ENCODE data around the gene SDR42E2. TPM values are rescaled to one million over a fixed set of nuclear protein-coding genes. Genes with fewer than 3 reads are reported as not detected.

Gene SDR42E2
- total and polyA plus RNA-seq, 2 donors (not counting 1 experiment from before 2014, with no cell fraction given), result 0.12 to 0.62 TPM

DNA sequence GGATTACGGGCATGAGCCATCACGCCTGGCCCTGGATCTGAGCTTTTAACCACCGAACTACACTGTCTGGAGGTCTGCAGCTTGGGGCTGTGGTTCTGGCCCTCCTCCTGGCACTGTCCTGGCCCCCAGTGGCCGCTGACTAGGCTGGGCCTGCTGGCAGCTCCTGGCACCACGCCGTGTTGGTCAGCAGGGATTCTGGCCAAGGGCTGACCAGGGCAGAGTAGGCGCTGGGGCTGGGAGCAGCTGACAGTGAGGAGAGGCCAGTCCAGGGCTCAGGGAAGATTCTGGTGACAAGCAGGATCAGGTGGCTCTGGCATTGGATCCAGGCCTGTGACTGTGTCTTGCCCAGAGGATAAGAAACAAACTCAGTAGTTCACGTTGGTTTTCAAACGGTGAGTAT, 58.4 kb downstream of the SDR42E2 start:
- Histone ChIP-seq H3K27ac (ENCODE audit: low read length in 2 of 2) (no peak overlapping the region), H3K36me3 (replicated peaks in 1 of 2; ENCODE audit: control extremely low read depth in 1 of 2, control insufficient read depth in 1 of 2, extremely low read depth in 1 of 2, insufficient read depth in 2 of 2, low read length in 1 of 2) (no peaks in the 10 kb centered on the region), H3K4me1 (ENCODE audit: control insufficient read depth in 2 of 2, insufficient read depth in 2 of 2, low read length in 2 of 2) (peaks cover 21 to 34% of the 10 kb centered on the region in 2 donors), H2AFZ (ENCODE audit: insufficient read depth, low read depth, low read length, poor library complexity, severe bottlenecking) (no peak overlapping the region), H3K27me3 (replicated peaks in 1 of 4; ENCODE audit: control extremely low read depth in 1 of 4, control insufficient read depth in 3 of 4, insufficient read depth in 4 of 4, low read length in 3 of 4) (no peaks in the 10 kb centered on the region), H4K20me1 (ENCODE audit: control insufficient read depth, insufficient read depth, low read length, poor library complexity, severe bottlenecking) (no peaks in the 10 kb centered on the region), H3K9me3 (ENCODE audit: control extremely low read depth in 1 of 3, control insufficient read depth in 2 of 3, insufficient read depth in 1 of 3, low read length in 2 of 3) (no peaks in the 10 kb centered on the region), H3K4me2 (replicated peaks; ENCODE audit: low read depth, low read length, poor library complexity, severe bottlenecking) (no peak overlapping the region), H3K9ac (ENCODE audit: low read length) (no peak overlapping the region), H3K4me3 (ENCODE audit: control extremely low read depth in 1 of 5, extremely low read depth in 1 of 5, insufficient read depth in 1 of 5, low read depth in 2 of 5, low read length in 4 of 5) (no peak overlapping the region), H3K79me2 (ENCODE audit: control insufficient read depth, insufficient read depth, low read length) (peaks cover 24% of the 10 kb centered on the region)
- Mint-ChIP-seq H3K9me3 (ENCODE audit: insufficient read depth) (peaks cover 2% of the 10 kb centered on the region), H3K4me1 (peaks cover 25% of the 10 kb centered on the region), H3K4me3 (no peak overlapping the region), H3K27ac (peak overlapping the region; percentile 2), H3K27me3 (no peaks in the 10 kb centered on the region)
- DNase-seq (no peak), ATAC-seq (ENCODE audit: low read depth) (no peak)
- POLR2A ChIA-PET, result no interaction called here
- intact Hi-C loops (cut with micrococcal nuclease), result no loop called here
- TF ChIP-seq, protein P1, sequence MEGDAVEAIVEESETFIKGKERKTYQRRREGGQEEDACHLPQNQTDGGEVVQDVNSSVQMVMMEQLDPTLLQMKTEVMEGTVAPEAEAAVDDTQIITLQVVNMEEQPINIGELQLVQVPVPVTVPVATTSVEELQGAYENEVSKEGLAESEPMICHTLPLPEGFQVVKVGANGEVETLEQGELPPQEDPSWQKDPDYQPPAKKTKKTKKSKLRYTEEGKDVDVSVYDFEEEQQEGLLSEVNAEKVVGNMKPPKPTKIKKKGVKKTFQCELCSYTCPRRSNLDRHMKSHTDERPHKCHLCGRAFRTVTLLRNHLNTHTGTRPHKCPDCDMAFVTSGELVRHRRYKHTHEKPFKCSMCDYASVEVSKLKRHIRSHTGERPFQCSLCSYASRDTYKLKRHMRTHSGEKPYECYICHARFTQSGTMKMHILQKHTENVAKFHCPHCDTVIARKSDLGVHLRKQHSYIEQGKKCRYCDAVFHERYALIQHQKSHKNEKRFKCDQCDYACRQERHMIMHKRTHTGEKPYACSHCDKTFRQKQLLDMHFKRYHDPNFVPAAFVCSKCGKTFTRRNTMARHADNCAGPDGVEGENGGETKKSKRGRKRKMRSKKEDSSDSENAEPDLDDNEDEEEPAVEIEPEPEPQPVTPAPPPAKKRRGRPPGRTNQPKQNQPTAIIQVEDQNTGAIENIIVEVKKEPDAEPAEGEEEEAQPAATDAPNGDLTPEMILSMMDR (IDR thresholded peaks at IDR 0.05), result no peak
- no peak for TF ChIP-seq EZH2 (IDR thresholded peaks at IDR 0.05; ENCODE audit: borderline replicate concordance, insufficient read depth, low read depth, low read length, poor library complexity, severe bottlenecking)
- CTCF ChIA-PET, result no interaction called here
- WGBS (ENCODE audit: insufficient coverage), result 96% methylated on average over 9 of the region's 9 CpGs

DNA sequence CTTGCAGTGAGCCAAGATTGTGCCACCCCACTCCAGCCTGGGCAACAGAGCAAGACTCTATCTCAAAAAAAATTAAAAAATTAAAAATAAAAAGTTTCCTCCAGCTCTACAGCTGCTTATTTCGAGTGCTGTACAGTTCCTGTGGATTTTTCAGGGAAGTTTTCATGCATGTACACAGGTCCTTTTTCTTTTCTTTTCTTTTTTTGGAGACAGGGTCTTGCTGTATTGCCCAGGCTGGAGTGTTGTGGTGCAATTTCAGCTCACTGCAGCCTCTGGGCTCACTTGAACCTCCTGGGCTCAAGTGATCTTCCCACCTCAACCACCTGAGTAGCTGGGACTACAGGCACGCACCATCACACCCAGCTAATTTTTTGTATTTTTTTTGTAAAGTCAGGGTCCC, 59.7 kb downstream of the SDR42E2 start:
- H3K4me3 Mint-ChIP-seq, result no peak overlapping the region
- no peaks in the 10 kb centered on the region for H3K27me3 ChIP-seq (replicated peaks in 1 of 4; ENCODE audit: control extremely low read depth in 1 of 4, control insufficient read depth in 3 of 4, insufficient read depth in 4 of 4, low read length in 3 of 4)
- no peaks in the 10 kb centered on the region for H3K27me3 Mint-ChIP-seq
- H3K4me1 ChIP-seq (ENCODE audit: control insufficient read depth in 2 of 2, insufficient read depth in 2 of 2, low read length in 2 of 2), result peaks cover 13 to 21% of the 10 kb centered on the region in 2 donors
- ChIA-PET CTCF (no interaction called here), POLR2A (no interaction called here)
- H3K36me3 ChIP-seq (replicated peaks in 1 of 2; ENCODE audit: control extremely low read depth in 1 of 2, control insufficient read depth in 1 of 2, extremely low read depth in 1 of 2, insufficient read depth in 2 of 2, low read length in 1 of 2), result no peaks in the 10 kb centered on the region
- H3K4me1 Mint-ChIP-seq, result peaks cover 14% of the 10 kb centered on the region
- TF ChIP-seq EZH2 (IDR thresholded peaks at IDR 0.05; ENCODE audit: borderline replicate concordance, insufficient read depth, low read depth, low read length, poor library complexity, severe bottlenecking), result no peak
- TF ChIP-seq, protein P1 (IDR thresholded peaks at IDR 0.05), result no peak
- H2AFZ ChIP-seq (ENCODE audit: insufficient read depth, low read depth, low read length, poor library complexity, severe bottlenecking), result no peak overlapping the region
- H3K9me3 Mint-ChIP-seq (ENCODE audit: insufficient read depth), result peaks cover 2% of the 10 kb centered on the region
- DNase-seq, result no peak
- no CpG with 5 or more reads among the region's 2 CpGs for WGBS (ENCODE audit: insufficient coverage)
- H3K4me3 ChIP-seq (ENCODE audit: control extremely low read depth in 1 of 5, extremely low read depth in 1 of 5, insufficient read depth in 1 of 5, low read depth in 2 of 5, low read length in 4 of 5), result no peak overlapping the region
- H3K27ac ChIP-seq (ENCODE audit: low read length in 2 of 2), result no peak overlapping the region
- no peak for ATAC-seq (ENCODE audit: low read depth)
- intact Hi-C loops (cut with micrococcal nuclease), result no loop called here
- no peaks in the 10 kb centered on the region for H4K20me1 ChIP-seq (ENCODE audit: control insufficient read depth, insufficient read depth, low read length, poor library complexity, severe bottlenecking)
- H3K9ac ChIP-seq (ENCODE audit: low read length), result no peak overlapping the region
- no peak overlapping the region for H3K4me2 ChIP-seq (replicated peaks; ENCODE audit: low read depth, low read length, poor library complexity, severe bottlenecking)
- H3K9me3 ChIP-seq (ENCODE audit: control extremely low read depth in 1 of 3, control insufficient read depth in 2 of 3, insufficient read depth in 1 of 3, low read length in 2 of 3), result no peaks in the 10 kb centered on the region
- peaks cover 20% of the 10 kb centered on the region for H3K79me2 ChIP-seq (ENCODE audit: control insufficient read depth, insufficient read depth, low read length)
- no peak overlapping the region for H3K27ac Mint-ChIP-seq
